ENCODE results near the gene MCF2L. TPM values are rescaled to one million over a fixed set of nuclear protein-coding genes. Genes with fewer than 3 reads are reported as not detected.
A peak's percentile ranks its signal among the peaks of the same experiment; 100 is the strongest.

MCF2L gene
- total RNA-seq, 1 donor from 2014 or later: 146 TPM

DNA sequence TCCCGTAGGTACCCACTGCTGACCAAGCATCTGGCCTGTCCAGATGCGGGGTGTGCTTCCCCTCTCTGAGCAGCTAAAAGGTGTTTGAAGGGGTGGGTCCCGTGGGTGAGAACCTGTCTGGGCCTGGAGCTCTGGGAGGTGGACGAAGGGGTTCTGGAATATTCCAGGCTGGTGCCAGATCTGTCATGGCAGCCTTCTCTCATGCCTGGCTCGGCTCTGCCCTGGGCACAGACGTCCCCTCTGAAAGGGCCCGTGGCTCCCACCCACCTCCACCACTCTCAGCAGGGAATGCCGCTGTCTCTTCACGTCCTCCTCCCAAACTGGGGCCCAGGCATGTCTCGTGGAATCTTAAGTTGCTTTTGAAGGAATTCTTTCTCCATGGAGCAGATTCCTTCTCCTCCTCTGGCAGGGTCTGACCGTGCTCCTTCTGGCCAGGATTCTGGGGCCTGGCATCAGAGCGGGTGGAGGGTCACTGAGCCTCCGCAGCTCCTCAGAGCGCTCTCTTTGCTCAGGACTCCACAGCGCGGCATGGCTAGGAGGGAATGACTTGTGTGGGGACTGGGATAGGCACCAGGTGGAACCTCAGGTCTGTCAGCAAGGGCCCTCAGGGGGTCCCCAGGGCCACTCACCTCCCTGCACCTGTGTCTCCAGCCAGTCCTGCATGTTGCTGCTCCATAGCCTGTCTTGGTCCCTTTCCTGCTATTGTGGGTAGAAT, 5.9 kb upstream of the MCF2L start:
- no peak for DNase-seq

DNA sequence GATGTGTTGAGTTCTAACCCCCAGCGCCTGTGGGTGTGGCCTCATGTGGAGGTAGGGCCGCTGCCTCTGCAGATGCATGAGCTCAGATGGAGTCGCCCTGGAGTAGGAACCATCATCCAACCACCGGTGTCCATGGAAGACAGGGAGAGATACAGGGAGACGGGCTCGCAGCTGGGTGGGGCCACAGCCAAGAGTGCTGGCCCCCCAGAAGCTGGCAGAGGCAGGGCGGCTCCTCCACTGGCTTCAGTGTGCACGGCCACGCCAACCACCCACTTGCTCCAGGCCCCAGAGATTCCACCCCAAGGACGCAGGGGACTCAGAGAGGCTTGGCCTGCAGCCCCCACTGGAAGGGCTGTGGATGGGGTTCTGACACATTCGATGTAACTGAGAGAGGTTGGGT, 5.4 kb upstream of the MCF2L start:
- no peak for DNase-seq

GRCh38 chr13:112964971-112965492, 4.0 kb upstream of the MCF2L start:
- DNase-seq: no peak

DNA sequence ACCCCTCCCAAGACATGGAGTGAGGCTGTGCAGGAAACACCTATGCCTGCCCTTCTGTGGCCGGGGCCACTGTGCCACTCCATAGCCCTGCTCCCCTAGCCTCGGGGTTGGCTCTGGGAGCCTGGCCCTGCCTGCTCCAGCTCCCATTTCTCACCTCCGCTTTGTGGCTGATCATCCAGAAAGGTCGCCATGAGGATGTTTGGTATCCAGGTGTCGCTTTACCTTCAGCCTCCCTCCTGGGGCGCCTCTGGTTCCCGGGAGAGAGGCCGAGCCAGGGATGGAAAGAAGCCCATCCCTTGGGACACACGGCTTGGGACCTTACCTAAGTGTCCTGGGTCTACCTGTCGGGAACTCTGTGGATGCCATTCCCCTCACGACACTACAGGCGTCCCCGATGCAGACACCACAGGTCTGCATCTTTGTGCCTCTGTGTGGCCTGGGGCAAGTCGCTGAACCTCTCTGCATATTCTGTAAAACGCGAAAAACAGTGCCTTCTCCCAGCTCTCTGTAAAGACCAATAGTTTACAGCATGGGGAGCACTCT, 3.4 kb upstream of the MCF2L start:
- no peak for DNase-seq

GRCh38 chr13:112966776-112967175, 2.2 kb upstream of the MCF2L start:
- no peak for DNase-seq

- DNase-seq: no peak
Observed at GRCh38 chr13:112967686-112968379, 1.2 kb upstream of the MCF2L start.

DNA sequence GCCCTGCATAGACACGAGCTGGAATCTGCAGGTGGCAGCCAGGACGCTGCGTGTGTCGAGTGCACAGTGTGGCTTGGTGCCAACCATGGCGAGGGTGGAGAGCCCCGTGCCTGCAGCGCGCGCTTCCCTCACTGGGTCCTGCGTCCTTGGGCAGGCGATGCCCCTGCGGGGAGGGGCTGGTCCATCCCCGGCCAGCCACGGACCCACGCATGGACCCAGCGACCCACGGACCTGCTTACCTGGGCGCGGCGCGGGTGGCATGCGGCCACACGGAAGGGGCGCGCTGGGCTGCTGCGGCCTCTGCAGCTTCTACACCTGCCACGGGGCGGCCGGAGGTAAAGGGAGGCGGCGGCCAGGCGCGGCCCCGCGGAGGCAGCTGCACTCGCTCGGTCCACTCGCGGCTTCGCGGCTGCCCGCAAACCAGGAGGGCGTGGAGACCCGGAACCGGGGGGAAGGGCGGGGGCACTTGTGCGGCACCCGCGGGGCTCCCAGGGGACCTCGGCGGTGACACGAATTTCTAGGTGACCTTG, 569 bp upstream of the MCF2L start:
- no peak for DNase-seq

DNA sequence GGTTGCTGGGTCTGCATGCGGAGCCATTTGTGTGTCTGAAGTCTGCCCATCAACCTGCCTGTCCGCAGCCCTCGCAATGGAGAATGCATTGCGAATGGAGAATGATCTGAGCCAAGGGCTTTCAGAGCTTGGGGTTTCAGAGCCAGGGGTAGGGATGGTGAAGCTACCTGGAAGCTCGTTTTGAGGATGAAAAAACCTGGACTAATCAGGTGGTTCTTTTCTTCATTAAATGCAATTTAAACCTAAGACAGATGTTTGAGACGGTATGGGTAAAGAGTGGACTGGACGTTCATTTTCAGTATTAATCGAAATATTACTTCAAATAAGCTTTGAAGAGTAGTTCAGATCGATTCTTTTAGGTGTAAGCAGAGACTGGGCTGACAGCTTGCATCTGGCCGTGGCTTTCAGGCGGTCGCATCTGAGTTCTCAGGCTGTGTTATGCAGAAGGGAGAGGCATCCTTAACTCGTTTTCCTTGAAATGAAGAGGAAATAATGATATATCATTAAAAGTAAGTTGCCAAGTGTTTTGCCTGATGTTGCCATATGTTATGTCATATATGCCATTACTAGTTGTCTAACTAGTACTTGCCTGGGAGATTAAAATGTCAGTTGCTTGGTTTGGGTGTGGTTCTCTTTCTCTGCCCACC, 801 bp downstream of the MCF2L start:
- no peak for DNase-seq

DNA sequence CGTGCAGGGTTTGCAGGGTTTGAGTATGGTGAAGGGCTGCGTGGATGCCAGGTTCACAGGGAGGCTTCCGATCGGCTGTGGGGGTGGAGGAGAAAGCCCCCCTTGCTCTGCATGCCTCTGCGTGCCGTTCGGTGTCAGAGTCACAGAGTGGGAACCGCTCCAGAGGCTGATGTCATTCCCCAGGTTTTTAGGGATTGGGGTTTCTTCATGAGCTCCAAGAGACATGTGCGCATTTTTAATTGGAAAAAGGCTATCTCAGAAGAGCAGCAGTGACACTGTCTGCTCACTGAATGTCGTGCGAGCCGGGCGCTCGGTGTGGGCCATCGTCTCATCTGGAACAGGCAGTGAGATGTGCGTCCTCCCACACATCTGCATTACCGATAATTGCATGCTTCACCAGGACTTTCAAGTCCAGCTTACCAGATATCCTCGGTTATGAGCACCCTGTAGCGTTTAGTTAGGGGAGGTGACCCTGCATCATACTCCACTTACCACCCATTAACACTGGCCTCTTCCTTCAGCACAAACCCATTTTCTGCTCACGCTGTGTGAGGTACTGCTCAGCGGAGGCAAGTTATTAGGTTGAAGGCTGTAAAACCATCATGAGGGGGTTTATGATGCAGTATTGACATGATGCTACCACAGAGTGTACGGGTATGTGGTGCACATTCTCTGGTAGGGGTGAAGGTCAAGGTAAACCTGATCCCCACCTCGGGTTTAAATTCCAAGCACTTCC, 1.7 kb downstream of the MCF2L start:
- peak; percentile 50 for DNase-seq

DNA sequence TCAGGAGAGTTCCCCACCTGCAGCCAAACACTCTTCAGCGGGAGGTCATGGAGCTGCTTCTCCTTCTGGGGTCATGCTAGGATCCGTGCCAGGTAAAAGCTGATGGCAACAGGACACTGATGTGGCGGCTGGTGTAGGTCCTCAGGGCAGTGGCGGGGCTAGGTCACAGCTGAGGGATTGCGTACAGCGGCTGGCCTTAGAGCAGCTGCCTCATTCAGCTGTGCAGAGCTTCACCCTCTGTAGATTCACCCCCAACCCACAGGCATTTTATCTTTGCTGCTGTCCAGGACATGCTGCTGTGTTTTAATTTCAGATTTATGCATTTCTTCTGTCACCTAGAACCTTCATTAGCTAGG, 2.3 kb downstream of the MCF2L start:
- DNase-seq: no peak

DNA sequence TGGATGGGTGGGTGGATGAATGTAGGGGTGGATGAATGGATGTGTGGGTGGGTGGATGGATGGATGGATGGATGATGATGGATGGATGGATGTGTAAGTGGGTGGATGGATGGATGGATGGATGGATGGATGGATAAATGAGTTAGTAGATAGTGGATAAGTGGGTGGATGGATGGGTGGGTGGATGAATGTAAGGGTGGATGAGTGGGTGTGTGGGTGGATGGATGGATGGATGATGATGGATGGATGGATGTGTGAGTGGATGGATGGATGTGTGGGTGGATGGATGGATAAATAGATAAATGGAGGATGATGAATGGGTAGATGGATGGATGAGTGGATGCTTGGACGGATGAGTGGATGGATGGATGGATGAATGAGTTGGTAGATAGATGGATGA, 3.2 kb downstream of the MCF2L start:
- DNase-seq: no peak

DNA sequence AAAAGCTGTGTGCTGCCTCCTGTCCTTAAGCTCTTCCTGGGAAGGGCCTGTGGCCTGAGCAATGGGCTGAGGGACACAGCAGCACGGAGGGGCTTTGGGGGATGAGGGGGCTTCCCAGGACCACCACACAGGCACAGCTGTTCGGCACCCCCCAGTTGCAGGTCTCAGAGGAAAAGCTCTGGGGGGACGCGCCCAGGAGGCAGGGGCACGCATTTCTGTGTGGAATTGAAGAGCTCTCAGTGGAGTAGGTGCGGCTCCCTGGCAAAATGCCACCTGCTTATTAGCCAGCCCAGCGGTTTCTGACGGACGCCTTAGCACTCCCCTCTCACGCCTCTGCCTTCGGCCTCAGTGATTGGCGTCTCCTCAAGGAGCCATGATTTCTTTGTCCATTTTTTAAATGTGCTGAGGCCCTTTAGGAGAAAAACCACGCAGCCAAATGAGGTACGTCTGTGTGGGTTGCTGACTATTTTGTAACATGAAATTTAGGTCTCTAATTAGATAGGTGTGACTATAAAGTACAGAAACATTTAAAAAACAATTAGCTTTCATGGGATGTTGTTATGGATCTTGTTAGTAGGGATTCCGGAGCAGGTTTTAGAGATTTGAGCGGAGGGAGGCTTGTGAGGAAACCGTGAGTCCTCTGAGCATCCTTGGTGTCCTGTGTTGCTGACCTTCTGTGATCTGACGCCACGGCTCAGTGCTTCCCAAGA, 4.0 kb downstream of the MCF2L start:
- DNase-seq: no peak

DNA sequence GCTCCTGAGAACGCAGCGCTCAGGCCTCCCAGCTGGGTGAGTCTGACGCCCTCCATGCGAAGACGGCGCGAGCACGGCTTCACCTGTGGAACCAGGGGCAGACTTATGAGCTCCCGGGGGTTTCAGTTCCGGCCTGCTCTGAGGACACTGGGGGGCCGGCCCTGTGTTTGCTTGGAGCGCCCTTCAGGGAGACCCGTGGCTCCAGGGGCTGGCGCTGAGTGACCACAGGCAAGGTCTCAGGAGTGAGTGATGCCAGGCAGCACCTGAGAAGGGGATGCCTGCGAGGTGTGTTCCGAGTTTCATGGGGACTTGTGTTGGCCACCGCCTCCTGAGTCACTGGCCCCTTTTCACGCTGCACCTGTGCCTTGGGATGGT, 4.5 kb downstream of the MCF2L start:
- no peak for DNase-seq

DNA sequence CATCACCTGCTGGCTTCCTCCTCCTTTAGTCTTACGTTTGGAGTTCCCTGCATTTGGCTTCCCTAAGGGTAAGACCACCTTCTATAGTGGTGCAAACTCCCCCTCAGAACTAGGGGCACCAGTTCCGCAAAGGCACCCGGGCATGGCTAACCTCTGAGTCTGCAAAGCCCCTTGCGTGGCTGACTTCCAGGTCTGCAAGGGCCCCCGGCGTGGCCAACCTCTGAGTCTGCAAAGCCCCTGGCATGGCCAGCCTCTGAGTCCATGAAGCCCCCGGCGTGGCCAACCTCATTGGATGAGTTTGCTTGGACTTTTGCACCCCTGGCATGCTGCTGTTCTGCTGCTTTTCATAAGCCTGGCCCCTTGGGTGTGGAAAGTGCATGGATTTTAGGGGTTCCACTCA, 5.1 kb downstream of the MCF2L start:
- no peak for DNase-seq

DNA sequence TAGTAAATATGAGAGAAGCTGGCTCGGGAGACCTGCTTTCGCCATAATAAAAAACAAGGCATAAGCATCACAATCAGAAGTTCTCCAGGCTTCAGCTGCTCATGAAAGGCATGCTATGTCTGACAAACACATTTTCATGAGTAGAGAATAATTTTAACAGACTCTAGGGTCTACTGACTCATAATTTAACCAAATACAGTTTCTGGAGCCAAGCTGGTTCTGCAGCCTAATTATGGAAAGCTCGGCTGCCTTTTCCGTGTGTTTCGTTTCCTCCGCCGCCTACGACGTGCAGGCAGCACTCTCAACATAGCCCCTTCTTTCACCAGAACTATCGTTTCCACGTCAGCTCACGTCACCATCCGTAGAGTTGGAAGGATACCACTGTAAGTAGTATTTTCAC, 5.7 kb downstream of the MCF2L start:
- peak; percentile 55 for DNase-seq

DNA sequence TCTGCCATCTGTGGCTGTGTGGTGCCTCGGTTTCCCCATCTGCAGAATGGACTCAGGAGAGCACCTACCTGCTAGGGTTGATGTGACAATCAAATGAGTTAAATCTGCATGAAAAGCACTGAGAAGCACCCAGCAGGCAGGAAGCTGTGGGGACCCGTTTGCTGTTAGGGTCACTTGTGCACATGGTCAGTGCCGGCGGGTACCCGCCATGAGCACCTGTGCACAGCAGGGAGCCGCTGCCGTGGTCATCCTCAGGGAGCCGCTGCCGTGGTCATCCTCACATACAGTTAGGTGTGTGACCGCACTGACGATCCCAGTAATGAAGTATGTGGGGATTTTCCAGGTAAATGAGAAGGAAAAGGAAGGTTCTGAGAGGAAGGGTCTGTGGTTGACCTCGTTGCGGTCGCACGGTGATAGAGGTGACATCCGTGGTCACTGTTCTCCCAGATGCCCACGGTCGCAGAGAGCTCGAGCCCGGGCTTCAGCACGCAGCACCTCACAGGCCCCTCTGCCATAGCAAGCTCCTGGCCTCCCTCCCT, 6.5 kb downstream of the MCF2L start:
- no peak for DNase-seq

DNA sequence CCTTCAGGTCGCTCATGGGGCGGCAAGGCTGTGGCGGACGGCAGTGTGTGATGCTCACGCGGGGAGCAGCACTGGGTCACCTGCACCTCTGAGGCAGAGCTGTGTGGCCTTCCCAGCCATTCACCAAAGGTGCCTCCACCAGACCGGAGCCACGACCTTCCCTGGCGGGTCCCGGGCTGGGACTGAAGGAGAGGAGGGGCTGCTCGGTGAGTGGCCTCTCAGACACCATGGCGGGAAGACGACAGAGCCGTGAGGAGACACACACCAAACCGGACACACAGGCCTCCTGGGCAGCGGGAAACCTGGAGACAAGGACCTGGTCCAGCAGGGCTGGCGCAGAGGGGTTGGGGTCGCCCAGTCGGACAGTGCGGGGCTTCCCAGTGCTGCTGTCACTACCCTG, 7.5 kb downstream of the MCF2L start:
- no peak for DNase-seq

DNA sequence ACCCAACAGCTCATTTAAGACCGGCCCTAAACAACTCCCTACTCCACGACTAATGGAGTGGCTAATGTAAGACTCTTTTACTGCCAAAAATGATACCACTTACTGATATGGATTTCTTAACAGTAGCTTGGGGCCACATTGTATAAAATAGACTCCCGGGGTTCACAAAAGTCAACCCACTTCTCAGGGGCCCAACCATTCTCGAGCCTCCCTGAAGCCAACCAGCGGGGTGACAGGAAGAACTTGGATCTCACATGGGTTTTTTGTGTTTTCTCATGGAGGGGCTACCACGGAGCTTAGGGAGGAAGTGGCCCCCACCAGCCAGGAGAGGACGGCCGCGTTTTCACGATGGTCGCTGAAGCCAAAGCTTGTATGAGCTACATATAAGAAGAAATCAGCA, 8.1 kb downstream of the MCF2L start:
- no peak for DNase-seq

GRCh38 chr13:112977525-112977924, 8.5 kb downstream of the MCF2L start:
- no peak for DNase-seq

GRCh38 chr13:112978561-112979405, 9.8 kb downstream of the MCF2L start:
- no peak for DNase-seq

Data from occipital lobe (tissue), 2 donors.